Testis (tissue), 3 donors: ENCODE data around the gene RAD23A. TPM values are rescaled to one million over a fixed set of nuclear protein-coding genes. Genes with fewer than 3 reads are reported as not detected.
"Not testable (repeated sequence)": the region's sequence is repeated elsewhere in the genome, so short reads cannot be mapped to it uniquely, and the experiment has no call there.

ENCODE experiments used
- DNase-seq: peaks from one replicate; pipeline ENCODE4 v3.0.0-alpha.2; 2019
- H3K27ac ChIP-seq, 2 donors: fragments of 200-600 bp; sonication (generic); one replicate each; pipeline ENCODE4 v1.5.1; 2019
- H3K27me3 ChIP-seq: fragments of 200-600 bp; sonication (generic); one replicate; pipeline ENCODE4 v1.5.1; 2019
- H3K36me3 ChIP-seq: fragments of 200-600 bp; sonication (generic); one replicate; pipeline ENCODE4 v1.5.1; 2017; ENCODE audit warnings: low read depth; ENCODE audit errors: missing control alignments
- H3K4me1 ChIP-seq: fragments of 200-600 bp; sonication (generic); one replicate; pipeline ENCODE4 v1.5.1; 2019
- H3K4me3 ChIP-seq, 2 donors: fragments of 200-600 bp; sonication (generic); one replicate each; pipeline ENCODE4 v1.5.1; 2017 to 2019
- H3K9me3 ChIP-seq: fragments of 200-600 bp; sonication (generic); one replicate; pipeline ENCODE4 v1.5.1; 2017
- CTCF ChIP-seq, 3 experiments: fragments of 450-650 bp in 2 of 3; fragments of 200-600 bp in 1 of 3; sonication (generic) in 1 of 3; IDR thresholded peaks; one replicate each; pipeline ENCODE4 v1.5.1; 2016 to 2019; ENCODE audit warnings: antibody characterized with exemption in 3 of 3, mild to moderate bottlenecking in 2 of 3, moderate library complexity in 1 of 3
- POLR2A ChIP-seq: fragments of 450-650 bp; IDR thresholded peaks from one replicate; pipeline ENCODE4 v1.6.1; 2017; ENCODE audit warnings: antibody characterized with exemption, mild to moderate bottlenecking, moderate library complexity
- WGBS, 2 donors: methylation state at CpG; one replicate each; pipeline ENCODE4 v1.1.5; 2018; 5-methylcytosine and 5-hydroxymethylcytosine counted together
- intact Hi-C: fragments of 100-400 bp; cut with DNase I; formaldehyde crosslinking; loops from one replicate; pipeline ENCODE4 v1.15.1; 2023; ENCODE audit warnings: low total_unique reads
- polyA plus RNA-seq: library from polyadenylated mRNA; stranded (reverse); fragments of 350-450 nt; fragmentation: Illumina TruSeq; extraction: RNeasy Lipid Tissue Mini Kit (QIAGEN cat#74804); gene quantifications from one replicate; pipeline ENCODE4 v1.2.3, GENCODE V29; 2014; ENCODE audit warnings: low read depth, low replicate concordance; ENCODE audit not compliant: insufficient read depth
- total RNA-seq, 2 donors: library from RNA; depleted of rRNA; stranded (reverse); fragments of >200 nt; gene quantifications; one replicate each; pipeline ENCODE4 v1.2.3, GENCODE V29; 2016

Gene RAD23A
- total and polyA plus RNA-seq, 3 donors from 2014 or later: 114 to 174 (median 136) TPM

GRCh38 chr19:12970070-12970820, 24.6 kb downstream of the RAD23A start:
- Histone ChIP-seq H3K4me1 (peaks cover 8% of the 10 kb centered on the region), H3K9me3 (no peaks in the 10 kb centered on the region), H3K27ac (no peak overlapping the region), H3K36me3 (no peaks in the 10 kb centered on the region), H3K4me3 (no peak overlapping the region), H3K27me3 (no peaks in the 10 kb centered on the region)
- WGBS, 2 donors: 74% methylated on average over 7 of the region's 7 CpGs
- intact Hi-C loops: no loop called here
- TF ChIP-seq CTCF (IDR thresholded peaks at IDR 0.05) (no peak), POLR2A (no peak)
- no peak for DNase-seq

DNA sequence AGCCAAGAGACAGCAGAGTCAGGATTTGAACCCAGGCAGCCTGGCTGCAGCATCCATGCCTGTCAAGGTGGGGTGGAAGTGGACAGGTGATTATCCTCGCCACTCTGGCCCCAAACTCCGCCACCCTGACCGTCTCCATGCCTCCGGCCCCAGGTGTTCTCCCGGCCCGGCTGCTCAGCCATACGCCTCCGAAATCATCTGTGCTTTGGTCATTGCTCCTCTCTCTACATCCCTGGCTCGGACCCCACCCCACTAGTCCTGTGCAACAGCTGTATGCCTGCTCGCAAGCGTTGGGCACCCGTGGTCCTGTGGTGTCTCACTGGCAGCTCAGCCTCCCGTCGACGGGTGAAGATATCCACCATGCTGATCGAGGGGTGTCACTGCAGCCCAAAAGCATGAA, 27.6 kb downstream of the RAD23A start:
- no peaks in the 10 kb centered on the region for H3K27me3 ChIP-seq
- intact Hi-C loops: no loop called here
- peaks cover 5% of the 10 kb centered on the region for H3K4me1 ChIP-seq
- H3K36me3 ChIP-seq: no peaks in the 10 kb centered on the region
- H3K9me3 ChIP-seq: no peaks in the 10 kb centered on the region
- no peak overlapping the region for H3K27ac ChIP-seq
- 90 to 98% methylated on average over 10 to 16 of the region's 16 CpGs for WGBS, 2 donors
- TF ChIP-seq POLR2A: no peak
- TF ChIP-seq CTCF (IDR thresholded peaks at IDR 0.05): no peak
- no peak for DNase-seq
- H3K4me3 ChIP-seq: no peak overlapping the region

DNA sequence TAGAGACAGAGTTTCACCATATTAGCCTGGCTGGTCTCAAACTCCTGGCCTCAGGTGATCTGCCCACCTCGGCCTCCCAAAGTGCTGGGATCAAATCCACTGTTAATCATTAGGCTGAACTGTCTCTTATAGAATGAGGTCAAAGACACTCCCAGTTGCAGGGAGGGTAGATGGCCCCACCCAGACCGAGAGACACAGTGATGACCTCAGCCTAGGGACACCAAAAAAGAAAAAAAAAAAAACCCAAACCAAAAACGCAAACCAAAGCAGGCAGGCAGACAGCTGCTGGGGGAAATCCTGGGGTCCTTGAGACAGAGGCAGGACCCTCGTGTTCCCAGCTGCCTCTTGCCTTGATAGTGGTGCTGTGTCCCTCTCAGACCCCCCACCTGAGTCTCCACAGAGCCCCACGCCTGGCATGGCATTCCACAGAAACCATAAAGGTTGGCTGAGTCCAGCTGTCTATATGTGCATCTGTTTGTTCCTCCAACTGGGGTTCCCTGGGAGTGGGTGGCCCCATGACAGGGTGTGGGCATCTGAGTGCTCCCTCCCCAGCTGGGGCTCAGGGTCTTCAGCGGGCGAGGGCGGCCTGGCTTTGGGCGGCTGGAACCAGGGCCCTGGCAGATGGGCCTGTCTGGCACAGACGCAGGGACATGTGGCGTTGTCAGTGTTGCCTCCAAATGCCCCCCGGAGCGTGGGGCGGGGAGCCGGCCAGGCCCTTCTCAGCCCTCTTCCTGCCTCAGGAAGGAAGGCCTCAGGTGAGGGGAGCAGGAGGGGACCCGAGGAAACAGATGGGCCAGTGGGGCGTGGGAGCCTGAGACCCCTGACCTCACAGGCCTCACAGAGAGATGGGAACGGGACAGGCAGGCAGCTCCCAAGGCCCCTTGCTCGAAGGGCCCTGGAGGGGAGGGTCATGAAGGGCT, 28.9 kb downstream of the RAD23A start:
- Histone ChIP-seq H3K27ac (no peak overlapping the region), H3K4me1 (peaks cover 3% of the 10 kb centered on the region), H3K9me3 (no peaks in the 10 kb centered on the region), H3K4me3 (no peak overlapping the region), H3K36me3 (no peaks in the 10 kb centered on the region), H3K27me3 (no peaks in the 10 kb centered on the region)
- 57 to 62% methylated on average over 5 to 19 of the region's 19 CpGs for WGBS, 2 donors
- no peak for TF ChIP-seq CTCF (IDR thresholded peaks at IDR 0.05)
- no peak for TF ChIP-seq POLR2A
- intact Hi-C loops: no loop called here
- DNase-seq: no peak

DNA sequence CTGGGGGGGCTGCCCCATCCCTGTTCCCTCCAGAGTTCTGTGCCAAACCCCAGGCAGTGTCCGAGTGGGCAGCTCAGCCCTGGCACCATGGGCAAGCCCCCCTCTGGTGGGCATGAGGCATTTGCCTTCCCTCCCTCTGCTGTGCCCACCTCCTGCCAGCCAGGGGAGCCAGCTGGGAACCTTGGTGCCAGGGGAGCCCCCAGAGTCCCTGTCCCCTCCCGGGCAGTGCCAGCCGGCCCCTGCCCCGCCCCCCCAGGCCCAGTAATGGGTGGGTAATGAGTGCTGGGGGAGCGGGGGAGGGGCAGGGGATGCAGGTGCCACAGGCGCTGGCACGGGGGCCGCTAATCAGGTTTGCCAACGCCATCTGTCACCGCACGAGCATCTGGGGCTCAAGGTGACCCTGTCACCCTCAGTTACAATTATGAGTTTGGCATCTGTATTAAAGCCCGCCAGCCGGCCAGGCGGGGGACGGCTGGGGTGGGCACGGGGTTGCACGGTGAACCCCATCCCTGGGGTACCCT, 29.6 kb downstream of the RAD23A start:
- Histone ChIP-seq H3K4me1 (no peaks in the 10 kb centered on the region), H3K9me3 (no peaks in the 10 kb centered on the region), H3K27ac (no peak overlapping the region), H3K27me3 (no peaks in the 10 kb centered on the region), H3K4me3 (no peak overlapping the region), H3K36me3 (no peaks in the 10 kb centered on the region)
- no peak for DNase-seq
- intact Hi-C loops: no loop called here
- TF ChIP-seq POLR2A (no peak), CTCF (IDR thresholded peaks at IDR 0.05) (no peak)
- 60 to 68% methylated on average over 1 to 17 of the region's 17 CpGs for WGBS, 2 donors

DNA sequence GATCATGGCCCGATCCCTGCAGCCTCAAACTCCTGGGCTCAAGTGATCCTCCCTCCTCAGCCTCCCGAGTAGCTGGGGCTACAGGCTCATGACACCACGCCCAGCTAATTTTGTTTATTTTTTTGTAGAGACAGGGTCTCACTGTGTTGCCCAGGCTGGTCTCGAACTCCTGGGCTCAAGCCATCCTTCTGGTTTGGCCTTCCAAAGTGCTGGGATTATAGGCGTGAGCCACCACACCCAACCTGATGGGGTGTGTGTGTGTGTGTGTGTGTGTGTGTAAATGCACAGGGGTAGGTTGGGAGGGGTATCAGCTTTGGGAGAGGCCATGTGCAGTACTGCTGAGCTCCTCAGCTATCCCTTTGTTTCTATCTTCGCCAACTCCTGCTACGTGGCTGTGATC, 30.4 kb downstream of the RAD23A start:
- intact Hi-C loops: not testable (repeated sequence)

More for the DNA sequence above, 30.4 kb downstream of the RAD23A start:
- not testable (repeated sequence) for H3K4me3 ChIP-seq, DNase-seq, H3K4me1 ChIP-seq, H3K9me3 ChIP-seq, H3K27me3 ChIP-seq, H3K36me3 ChIP-seq, H3K27ac ChIP-seq
- WGBS, 2 donors: 84 to 90% methylated on average over 7 of the region's 7 CpGs
